GM18868 (cell line): ENCODE data around the gene ALDH3B2.
A peak's percentile ranks its signal among the peaks of the same experiment; 100 is the strongest.
"Not testable (repeated sequence)": the region's sequence is repeated elsewhere in the genome, so short reads cannot be mapped to it uniquely, and the experiment has no call there.

ENCODE experiments used
- ATAC-seq: cut with Tn5 transposase; IDR thresholded peaks from one replicate; pipeline ENCODE4 v1.9.1; 2021; ENCODE audit warnings: mild to moderate bottlenecking, moderate library complexity; ENCODE audit not compliant: unreplicated experiment

The ALDH3B2 gene

DNA sequence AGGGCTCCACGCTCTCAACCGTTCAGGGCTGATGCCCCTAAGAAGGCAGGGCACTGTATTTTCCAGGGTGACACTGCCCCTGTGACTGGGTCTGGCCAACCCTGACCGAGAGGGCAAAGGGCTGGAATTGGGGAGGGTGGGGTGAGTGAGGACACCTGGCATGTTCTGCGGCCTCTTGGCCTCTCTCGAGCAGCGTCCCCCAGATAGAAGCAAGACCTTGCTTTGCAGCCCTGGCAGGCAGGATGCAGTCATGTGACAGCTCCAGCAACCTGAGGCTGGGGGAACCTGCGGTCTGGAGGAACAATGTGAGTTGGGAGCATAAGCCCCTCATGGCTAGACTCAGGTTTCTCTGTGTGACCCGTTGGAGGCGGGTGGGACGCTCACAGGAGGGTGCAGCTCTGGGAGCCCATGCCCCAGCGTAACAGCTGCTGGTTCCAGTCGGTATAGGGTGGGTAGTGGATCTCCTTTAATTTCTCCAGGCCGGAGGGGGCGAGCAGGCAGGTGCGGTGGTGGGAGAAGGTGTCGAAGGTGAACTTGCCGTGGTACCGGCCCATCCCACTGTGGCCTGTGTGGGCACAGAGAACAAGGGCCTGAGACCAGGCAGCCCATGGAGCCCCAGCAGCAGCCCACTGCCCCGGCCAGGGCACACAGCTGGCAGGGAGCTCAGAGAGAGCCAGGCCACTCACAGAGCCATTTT lies 11.4 kb downstream of the ALDH3B2 start:
- ATAC-seq = no peak

DNA sequence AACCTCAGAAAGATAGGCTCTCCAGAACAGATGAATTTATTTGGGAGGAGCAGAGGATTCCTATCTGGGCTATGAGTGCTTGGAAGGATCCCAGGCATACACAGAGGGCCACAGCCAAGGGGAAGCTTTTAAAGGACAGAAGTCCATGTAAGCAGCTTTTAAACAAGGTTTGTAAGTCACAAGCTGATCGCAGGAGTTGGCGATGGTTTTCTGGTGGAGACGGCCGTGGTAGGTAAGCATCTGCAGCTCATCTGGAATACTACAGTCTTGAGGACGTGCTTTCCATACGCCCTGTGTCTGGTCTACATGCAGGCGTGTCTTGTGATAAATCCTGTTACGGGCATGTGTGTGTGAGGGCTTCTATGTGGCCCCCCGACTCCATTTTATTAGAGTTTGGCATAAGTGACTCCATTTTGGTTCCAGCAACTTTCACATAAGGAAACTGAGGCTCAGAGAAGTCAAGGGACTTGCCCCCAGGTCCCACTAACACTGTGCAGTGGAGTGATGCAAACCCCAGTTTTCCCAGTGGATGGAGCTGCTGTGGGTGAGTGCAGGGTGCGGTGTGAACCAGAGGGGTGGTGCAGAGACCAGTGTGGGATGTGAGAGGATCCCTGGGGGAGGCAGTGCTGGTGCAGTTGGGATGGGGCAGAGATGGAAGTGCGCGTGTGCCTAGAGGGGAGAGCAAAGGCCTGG lies 12.1 kb downstream of the ALDH3B2 start:
- no peak for ATAC-seq

DNA sequence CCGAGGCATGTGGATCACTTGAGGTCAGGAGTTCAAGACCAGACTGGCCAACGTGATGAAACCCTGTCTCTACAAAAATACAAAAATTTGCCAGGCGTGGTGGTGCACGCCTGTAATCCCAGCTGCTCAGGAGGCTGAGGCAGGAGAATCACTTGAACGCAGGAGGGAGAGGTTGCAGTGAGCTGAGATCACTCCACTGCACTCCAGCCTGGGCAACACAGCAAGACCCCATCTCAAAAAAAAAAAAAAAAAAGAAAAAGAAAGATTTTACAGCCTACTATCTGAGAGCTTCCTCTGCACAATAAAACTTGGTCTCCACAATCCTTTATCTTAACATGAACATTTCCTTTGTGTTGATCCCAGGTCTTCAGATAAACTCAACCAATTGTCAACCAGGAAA lies 13.7 kb downstream of the ALDH3B2 start:
- ATAC-seq = not testable (repeated sequence)

DNA sequence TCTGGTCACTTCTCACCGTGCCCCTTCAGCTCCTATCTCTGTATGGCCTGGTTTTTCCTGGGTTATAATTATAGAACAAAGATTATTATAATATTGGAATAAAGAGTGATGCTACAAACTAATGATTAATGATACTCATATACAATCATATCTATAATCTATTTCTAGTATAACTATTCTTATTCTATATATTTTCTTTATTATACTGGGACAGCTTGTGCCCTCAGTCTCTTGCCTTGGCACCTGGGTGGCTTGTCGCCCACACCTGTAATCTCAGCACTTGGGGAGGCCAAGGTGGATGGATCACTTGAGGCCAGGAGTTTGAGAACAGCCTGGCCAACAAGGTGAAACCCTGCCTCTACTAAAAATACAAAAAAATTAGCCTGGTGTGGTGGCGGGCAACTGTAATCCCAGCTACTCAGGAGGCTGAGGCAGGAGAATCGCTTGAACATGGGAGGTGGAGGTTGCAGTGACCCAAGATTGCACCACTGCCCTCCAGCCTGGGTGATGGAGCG lies 14.7 kb downstream of the ALDH3B2 start:
- not testable (repeated sequence) for ATAC-seq

DNA sequence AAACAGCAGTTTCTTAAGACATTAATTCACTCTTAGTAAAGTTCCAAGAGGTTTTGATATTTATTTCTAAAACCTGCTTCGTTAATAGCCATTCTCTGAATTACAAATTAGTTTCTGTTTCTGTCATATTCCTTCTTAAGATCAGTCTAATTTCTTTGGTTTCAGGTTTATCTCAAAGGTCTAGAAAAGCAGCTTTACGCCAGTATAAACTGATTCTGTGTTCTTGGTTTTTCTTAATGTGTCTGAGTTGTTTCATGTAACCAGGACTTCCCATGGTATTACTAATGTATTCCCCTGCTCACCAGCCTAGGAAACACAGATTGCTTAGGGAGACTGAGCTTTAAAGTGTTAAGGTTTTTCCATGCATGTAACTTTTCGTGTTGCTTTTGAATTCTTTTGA lies 17.1 kb downstream of the ALDH3B2 start:
- no peak for ATAC-seq

DNA sequence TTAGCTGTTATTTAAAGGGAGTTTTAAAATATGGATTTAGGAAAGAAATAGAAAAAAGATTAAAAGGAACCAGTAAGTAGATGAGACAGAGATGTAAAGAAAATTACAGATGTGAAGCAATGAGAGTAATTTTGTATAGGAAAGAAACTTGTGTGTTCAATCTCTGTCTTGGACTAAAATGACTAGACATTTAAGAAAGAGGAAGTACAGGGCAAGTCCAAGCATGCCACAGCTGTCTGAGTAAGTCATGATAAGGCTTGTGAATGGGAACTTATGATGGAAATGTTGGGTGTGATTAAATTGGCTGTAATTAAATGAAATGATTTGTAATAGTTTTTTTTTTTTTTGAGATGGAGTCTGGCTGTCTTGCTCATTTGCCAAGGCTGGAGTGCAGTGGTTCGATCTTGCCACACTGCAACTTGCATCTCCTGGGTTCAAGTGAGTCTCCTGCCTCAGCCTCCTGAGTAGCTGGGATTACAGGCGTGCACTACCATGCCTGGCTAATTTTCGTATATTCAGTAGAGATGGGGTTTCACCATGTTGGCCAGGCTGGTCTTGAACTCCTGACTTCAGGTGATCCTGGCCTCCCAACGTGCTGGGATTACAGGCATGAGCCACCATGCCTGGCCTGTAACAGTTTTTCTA lies 18.0 kb downstream of the ALDH3B2 start:
- no peak for ATAC-seq

DNA sequence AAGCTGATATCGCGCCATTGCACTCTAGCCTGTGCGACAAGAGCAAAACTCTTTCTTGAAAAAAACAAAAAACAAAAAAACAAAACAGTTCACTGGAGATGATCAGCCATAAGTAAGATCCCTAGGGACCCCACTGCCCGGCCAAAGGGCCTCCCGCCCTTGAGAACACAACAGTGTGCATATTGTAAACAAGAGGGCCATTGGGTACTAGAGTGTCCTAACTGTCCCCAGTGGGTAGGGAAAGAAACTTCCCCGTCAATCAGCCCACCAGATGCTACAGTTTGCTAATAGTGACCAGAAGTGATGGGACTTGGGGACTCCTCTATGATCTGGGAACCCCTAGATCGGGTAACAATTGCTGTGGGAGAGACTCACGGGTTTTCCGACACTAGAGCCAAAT lies 20.2 kb downstream of the ALDH3B2 start:
- no peak for ATAC-seq

DNA sequence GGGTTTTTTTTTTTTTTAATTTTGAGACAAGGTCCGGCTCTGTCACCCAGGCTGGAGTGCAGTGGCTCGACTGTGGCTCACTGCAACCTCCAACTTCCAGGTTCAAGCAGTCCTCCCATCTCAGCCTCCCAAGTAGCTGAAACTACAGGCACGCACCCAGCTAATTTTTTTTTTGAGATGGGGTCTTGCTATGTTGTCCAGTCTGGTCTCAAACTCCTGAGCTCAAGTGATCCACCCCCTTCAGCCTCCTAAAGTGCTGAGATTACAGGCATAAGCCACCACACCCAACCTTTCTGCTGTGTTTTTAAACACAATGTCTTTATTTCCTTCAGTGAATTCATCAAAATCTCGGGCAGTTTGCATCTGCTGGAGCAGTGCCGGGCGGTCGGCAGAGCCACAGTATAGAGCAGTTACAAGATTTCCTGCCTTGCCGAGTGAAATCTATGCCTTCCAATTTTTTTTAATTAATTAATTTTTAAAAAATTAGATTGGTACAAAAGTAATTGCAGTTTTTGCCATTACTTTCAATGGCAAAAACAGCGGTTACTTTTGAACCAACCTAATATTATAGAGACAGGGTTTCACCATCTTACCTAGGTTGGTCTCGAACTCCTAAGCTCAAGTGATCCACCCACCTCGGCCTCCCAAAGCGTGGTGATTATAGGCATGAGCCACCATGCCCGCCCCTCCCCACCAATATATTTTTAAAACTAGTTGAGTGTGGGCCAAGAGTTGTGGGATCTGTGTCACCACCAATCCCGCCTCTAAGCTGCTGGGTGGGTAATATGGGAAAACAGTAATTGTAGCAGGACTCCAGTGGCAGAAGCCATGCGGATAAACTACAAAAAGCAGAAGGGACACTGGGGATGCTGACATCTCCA lies 21.2 kb downstream of the ALDH3B2 start:
- no peak for ATAC-seq

DNA sequence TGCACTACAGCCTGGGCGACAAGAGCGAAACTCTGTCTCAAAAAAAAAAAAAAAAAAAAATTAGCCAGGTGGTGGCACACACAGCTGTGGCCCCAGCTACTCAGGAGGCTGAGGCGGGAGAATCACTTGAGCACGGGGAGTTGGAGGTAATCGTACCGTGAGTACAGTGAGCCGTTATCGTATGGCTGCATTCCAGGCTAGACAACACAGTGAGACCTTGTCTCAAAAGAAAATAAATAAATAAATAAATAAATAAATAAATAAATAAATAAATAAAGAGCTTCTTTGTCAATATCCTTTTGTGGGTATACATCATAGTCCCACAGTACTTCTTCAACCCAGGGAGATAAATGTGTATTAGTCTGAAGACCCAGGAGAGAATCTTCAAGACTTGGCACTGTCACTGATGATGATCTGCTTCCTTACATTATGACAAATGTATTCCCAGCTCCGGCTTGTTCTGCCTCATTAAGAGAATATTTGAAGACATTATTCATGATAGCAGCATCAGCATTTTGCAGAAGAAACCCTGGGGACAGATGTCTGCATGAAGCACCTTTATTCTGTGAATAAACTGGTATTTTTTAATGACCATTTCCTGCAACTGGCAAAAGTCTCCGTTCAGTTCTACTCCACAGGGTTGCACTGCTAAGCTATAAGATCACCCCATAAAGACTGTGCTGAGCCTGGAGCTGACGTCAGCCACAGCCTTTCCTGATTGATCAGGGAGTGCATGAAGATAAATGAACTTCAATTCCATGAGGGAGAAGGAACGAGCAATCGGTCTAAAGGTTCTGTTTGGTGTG lies 22.2 kb downstream of the ALDH3B2 start:
- no peak for ATAC-seq

DNA sequence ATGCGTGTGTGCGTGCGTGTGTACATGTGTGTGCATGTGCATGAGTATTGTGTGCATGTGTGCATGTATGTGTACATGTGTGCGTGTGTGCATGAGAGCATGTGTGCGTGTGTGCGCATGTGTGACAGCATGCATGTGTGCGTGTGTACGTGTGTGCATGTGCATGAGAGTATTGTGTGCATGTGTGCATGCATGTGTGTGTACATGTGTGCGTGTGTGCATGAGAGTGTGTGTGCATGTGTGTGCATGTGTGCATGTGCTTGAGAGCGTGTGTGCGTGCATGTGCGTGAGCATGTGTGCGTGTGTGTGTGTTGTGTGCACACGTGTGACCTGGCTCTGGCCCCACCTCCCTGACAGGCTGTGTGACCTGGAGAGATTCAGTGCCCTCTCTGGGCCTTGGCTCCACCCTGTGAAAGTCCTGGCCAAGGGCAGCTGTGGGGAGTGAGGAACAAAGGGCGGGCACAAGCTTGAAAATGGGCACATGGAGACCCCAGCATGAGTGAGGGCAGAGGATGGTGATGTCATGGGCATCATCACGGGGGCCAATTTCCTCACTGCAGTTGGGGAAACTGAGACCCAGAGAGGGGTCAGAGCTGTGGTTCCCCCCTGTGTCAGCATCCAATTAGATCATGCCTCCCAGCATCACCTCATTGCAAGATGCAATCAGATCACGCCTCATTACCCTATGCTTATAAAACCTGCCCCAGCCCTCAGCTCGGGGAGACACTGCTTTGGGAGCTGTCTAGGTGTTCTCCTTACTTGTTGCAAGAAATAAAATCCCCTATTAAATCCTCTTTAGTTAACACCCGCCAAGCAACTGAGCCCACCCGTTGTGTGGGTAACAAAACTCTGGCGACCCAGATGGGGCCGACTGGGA lies 24.6 kb downstream of the ALDH3B2 start:
- no peak for ATAC-seq

DNA sequence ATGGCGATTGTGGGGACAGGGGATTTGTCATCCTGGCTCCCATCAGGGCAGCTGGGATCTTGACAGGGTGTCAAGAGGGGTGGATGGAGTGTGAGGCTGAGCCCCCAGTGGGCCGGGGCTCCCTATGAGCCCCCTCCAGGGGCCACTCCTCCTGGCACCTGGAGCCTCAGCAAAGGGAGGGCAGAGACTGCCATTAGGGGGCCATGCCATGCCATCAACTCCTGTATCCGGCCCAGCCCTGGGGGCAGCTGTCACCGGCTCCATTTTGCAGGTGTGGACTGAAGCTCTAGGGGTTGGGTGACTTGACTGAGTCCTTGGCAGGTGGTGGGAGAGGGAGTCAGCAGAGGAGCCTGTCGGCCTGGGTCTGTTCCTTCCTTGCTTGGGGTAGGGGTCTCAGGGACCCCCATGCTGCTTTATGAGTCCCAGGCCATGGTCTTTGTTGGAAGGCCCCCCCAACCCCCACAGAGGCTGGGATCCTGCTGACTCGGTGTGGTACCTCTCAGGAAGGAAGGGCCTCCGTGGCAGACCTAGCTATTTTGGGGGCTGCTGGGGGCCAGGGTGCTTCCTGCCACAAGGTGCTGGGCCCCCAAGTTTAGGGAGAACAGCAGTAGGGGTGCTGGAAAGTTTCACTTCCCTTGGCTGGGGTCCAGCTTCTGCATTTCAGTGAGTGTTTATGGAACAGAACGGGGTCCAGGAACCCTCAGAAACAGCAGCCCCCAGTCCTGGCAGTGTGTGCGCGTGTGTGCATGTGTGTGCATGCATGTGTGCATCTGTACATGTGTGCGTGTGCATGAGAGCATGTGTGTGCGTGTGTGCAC lies 25.4 kb downstream of the ALDH3B2 start:
- no peak for ATAC-seq

DNA sequence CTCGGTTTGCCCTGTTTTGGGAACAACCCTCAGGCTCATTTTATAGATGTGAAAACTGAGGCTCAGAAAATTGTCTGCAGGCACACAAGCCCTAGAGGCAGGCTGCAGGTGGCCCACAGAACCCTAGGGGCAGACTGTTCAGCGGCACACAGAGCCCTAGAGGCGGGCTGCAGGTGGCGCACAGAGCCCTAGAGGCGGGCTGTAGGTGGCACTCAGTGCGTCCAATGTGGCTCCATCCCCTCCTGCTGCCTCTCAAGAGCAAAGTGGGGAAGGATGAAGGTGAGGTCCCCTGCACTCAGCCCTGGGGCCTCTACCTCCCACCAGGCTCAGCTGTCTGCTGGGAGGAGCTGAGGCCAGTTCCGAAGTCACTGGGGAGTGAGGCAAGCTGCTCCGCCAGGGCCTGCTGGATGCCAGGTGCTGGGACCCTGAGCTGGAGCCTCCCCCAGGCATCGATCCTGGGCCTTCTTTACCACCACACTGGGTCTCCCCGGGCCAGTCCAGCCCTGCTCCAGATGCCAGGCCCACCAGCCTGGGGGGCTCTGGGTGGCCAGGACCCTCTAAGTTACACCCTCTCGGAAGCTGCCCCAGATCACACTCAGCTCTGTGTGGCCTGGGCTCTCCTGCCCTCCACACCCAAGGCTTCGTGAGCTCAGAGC lies 26.2 kb downstream of the ALDH3B2 start:
- ATAC-seq = peak; percentile 61

DNA sequence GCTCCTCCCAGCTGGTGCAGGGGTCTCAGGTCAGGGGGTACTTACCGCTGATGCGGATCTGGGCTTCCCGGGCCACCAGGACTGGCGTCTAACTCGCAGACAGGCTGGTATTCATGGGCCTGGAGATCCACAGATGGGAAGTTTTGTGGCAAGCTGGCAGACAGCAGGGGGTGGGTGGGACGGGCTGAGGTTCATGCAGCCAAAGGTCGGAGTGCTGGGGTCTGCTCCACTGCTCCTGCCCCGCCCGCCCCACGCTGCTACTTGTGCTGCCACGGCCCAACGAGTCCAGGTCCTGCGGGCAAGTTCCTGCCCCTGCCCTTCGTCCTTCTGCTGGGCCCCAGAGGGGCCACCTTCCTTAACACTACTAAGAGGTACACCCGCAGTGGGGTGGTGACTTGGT lies 27.0 kb downstream of the ALDH3B2 start:
- no peak for ATAC-seq

DNA sequence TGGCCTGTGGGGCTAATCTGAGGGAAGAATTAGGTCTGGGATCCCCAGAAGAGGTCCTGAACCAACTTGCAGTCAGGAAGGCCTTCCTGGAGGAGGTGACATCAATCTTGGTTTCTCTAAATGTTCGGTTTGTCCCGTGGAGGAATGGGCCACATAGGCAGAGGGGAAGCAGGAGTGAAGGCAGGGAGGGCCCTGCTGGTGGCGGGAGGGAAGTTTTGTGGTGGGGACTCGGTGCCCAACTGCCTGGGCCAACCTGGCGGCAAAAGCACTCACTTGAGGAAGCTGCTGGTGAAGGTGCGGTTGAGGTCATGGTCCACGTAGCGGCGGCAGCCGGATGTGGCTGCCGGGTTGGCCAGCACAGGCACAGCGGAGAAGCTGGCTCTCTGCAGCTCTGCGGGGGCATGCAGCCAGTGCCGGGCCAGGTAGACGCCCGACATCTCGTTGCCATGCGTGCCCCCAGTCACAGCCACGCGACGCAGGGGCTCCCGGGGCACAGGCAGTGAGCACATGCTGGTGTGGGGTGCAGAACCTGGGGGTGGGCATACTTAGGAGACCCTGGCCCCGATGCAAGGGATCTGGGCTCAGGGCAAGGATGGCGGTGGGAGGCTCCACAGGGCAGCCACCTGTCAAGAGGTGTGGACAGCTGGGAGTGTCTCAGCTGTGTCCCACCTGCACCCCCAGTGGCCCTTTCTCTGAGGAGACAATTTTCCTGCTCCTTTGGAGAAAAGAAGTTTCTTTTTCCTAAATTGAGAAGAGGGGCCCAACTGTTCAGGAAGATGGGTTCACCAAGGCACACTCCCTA lies 27.7 kb downstream of the ALDH3B2 start:
- ATAC-seq = no peak

DNA sequence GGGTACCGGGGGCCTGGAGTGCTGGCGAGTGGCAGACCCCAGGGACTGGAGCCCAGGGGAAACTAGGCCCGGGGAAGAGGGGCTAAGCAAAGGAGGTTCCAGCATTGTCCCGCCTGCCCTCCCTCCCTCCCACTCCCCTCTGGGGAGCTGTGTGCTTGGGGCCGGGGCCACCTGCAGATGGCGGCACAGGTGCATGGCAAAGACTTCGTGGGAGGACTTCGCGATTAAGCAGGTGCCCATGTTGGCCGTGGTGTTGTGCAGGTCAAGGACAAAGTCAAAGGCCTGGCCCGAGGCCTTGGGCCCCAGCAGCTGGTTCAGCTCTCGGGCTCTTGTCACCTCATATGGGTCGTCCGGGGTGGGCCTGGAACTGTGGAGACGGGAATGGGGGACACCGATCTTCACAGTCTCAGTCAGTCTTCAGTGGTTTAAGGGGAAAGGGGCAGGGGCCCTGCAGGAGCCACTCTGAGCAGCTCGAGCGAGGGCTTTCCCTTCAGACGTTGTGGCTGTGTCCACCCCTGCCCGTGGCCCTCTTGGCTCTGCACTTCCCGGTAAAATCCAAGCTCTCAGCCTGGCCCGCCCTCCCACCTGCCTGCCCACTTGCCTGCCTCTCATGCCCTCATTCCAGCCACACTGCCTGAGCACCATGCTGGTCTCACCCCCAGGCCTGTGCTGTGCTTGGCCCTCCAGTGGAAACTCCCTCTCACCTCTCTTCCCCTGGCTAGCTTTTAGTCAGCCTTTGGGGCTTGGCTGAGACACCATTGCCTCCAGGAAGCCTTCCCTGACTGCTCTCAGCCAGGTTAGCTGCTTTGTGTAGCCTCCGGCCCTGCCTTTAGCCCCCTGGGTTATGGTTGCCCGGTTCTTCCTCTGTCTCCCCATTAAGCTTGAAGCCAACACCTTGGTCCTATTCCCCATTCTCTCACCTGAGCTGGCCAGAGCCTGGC lies 28.6 kb downstream of the ALDH3B2 start:
- no peak for ATAC-seq
